ENCODE results near the gene HOOK2. TPM values are rescaled to one million over a fixed set of nuclear protein-coding genes. Genes with fewer than 3 reads are reported as not detected.
"Not testable (repeated sequence)": the region's sequence is repeated elsewhere in the genome, so short reads cannot be mapped to it uniquely, and the experiment has no call there.

HOOK2 gene
- total RNA-seq, 2 experiments from 2014 or later: 20.0 to 20.3 TPM

- POLR2A ChIA-PET: interaction anchor here (0.6 to 2.9 kb wide), 7 partner anchors 9 to 352 kb away, joined by 3 to 25 read pairs (median 4); partner anchors contain the start of gene JUNB
- ATAC-seq (ENCODE audit: low read depth): no peak
- Mint-ChIP-seq H3K9me3 (no peaks in the 10 kb centered on the region), H3K4me1 (peaks cover 25% of the 10 kb centered on the region), H3K36me3 (peaks cover 2% of the 10 kb centered on the region), H3K27ac (no peak overlapping the region), H3K27me3 (no peaks in the 10 kb centered on the region), H3K4me3 (peak overlapping the region; percentile 90)
- no peak for DNase-seq
Measured at GRCh38 chr19:12800466-12800770, 25.1 kb upstream of the HOOK2 start.

- Mint-ChIP-seq H3K4me3 (peak overlapping the region; percentile 90), H3K9me3 (no peaks in the 10 kb centered on the region), H3K36me3 (peaks cover 2% of the 10 kb centered on the region), H3K27me3 (no peaks in the 10 kb centered on the region), H3K4me1 (peaks cover 26% of the 10 kb centered on the region), H3K27ac (no peak overlapping the region)
- ATAC-seq (ENCODE audit: low read depth) (no peak), DNase-seq (no peak)
- POLR2A ChIA-PET: interaction anchor here (0.6 to 9.6 kb wide), 5 partner anchors 8 to 78 kb away, joined by 3 to 361 read pairs (median 10); partner anchors contain the start of gene JUNB
Measured at GRCh38 chr19:12799742-12800465, 24.6 kb upstream of the HOOK2 start.

- ATAC-seq (ENCODE audit: low read depth); H3K27me3 Mint-ChIP-seq; H3K36me3 Mint-ChIP-seq; H3K27ac Mint-ChIP-seq; H3K4me3 Mint-ChIP-seq; H3K9me3 Mint-ChIP-seq; DNase-seq: not testable (repeated sequence)
- POLR2A ChIA-PET: interaction anchor here (0.6 to 9.6 kb wide), 2 partner anchors 18 to 82 kb away, joined by 4 to 361 read pairs; no protein-coding TSS in a partner anchor
- peaks cover 33% of the 10 kb centered on the region for H3K4me1 Mint-ChIP-seq
Measured at GRCh38 chr19:12797607-12798006, 22.3 kb upstream of the HOOK2 start.

GRCh38 chr19:12797141-12797587 lies 21.8 kb upstream of the HOOK2 start:
- no peak for DNase-seq
- no peak overlapping the region for H3K27ac Mint-ChIP-seq
- POLR2A ChIA-PET: interaction anchor here (0.6 to 9.6 kb wide), 5 partner anchors 17 to 81 kb away, joined by 3 to 361 read pairs (median 4); no protein-coding TSS in a partner anchor

GRCh38 chr19:12796146-12797071 lies 21.1 kb upstream of the HOOK2 start:
- Mint-ChIP-seq H3K36me3 (peaks cover 4% of the 10 kb centered on the region), H3K4me1 (peaks cover 28% of the 10 kb centered on the region), H3K27me3 (no peaks in the 10 kb centered on the region), H3K4me3 (peak overlapping the region; percentile 79), H3K9me3 (no peaks in the 10 kb centered on the region), H3K27ac (peak overlapping the region; percentile 82)
- DNase-seq (peak; percentile 80), ATAC-seq (ENCODE audit: low read depth) (no peak)
- POLR2A ChIA-PET: interaction anchor here (0.6 to 9.6 kb wide), 8 partner anchors 10 to 80 kb away, joined by 3 to 361 read pairs (median 4); partner anchors contain the start of gene RNASEH2A

More at GRCh38 chr19:12797141-12797587, 21.8 kb upstream of the HOOK2 start:
- no peaks in the 10 kb centered on the region for H3K27me3 Mint-ChIP-seq
- peaks cover 4% of the 10 kb centered on the region for H3K36me3 Mint-ChIP-seq
- H3K4me1 Mint-ChIP-seq: peaks cover 29% of the 10 kb centered on the region
- ATAC-seq (ENCODE audit: low read depth): no peak
- no peak overlapping the region for H3K4me3 Mint-ChIP-seq
- H3K9me3 Mint-ChIP-seq: no peaks in the 10 kb centered on the region

- Mint-ChIP-seq H3K36me3 (peaks cover 1% of the 10 kb centered on the region), H3K27ac (peak overlapping the region; percentile 87), H3K9me3 (no peaks in the 10 kb centered on the region), H3K4me3 (peak overlapping the region; percentile 76), H3K27me3 (no peaks in the 10 kb centered on the region), H3K4me1 (peaks cover 32% of the 10 kb centered on the region)
- POLR2A ChIA-PET: interaction anchor here (0.6 to 9.6 kb wide), 5 partner anchors 15 to 352 kb away, joined by 3 to 361 read pairs (median 11); no protein-coding TSS in a partner anchor
- ATAC-seq (ENCODE audit: low read depth) (no peak), DNase-seq (no peak)
Measured at GRCh38 chr19:12794971-12795381, 19.6 kb upstream of the HOOK2 start.

GRCh38 chr19:12794196-12794941 lies 19.0 kb upstream of the HOOK2 start:
- Mint-ChIP-seq H3K27ac (peak overlapping the region; percentile 87), H3K27me3 (no peaks in the 10 kb centered on the region), H3K9me3 (no peaks in the 10 kb centered on the region), H3K4me1 (peaks cover 30% of the 10 kb centered on the region), H3K4me3 (peak overlapping the region; percentile 76), H3K36me3 (peaks cover 1% of the 10 kb centered on the region)
- ATAC-seq (ENCODE audit: low read depth): no peak
- DNase-seq: no peak
- POLR2A ChIA-PET: interaction anchor here (0.6 to 9.6 kb wide), 9 partner anchors 15 to 353 kb away, joined by 3 to 361 read pairs (median 10); partner anchors contain the start of gene GET3

- H3K4me3 Mint-ChIP-seq: peak overlapping the region; percentile 94
- peak; percentile 28 for ATAC-seq (ENCODE audit: low read depth)
- H3K27ac Mint-ChIP-seq: peak overlapping the region; percentile 96
- H3K27me3 Mint-ChIP-seq: no peaks in the 10 kb centered on the region
- H3K4me1 Mint-ChIP-seq: peaks cover 35% of the 10 kb centered on the region
- peak; percentile 97 for DNase-seq
- POLR2A ChIA-PET: interaction anchor here (0.6 to 9.6 kb wide), 16 partner anchors 8 to 172 kb away, joined by 3 to 361 read pairs (median 12); partner anchors contain the start of genes DHPS, GET3, PRDX2 and RNASEH2A
- H3K36me3 Mint-ChIP-seq: peaks cover 1% of the 10 kb centered on the region
- H3K9me3 Mint-ChIP-seq: no peaks in the 10 kb centered on the region
Measured at GRCh38 chr19:12793290-12794195, 18.2 kb upstream of the HOOK2 start.

GRCh38 chr19:12792853-12793289 lies 17.5 kb upstream of the HOOK2 start:
- H3K9me3 Mint-ChIP-seq: no peaks in the 10 kb centered on the region
- peak overlapping the region; percentile 94 for H3K4me3 Mint-ChIP-seq
- ATAC-seq (ENCODE audit: low read depth) (no peak), DNase-seq (no peak)
- H3K27me3 Mint-ChIP-seq: no peaks in the 10 kb centered on the region
- POLR2A ChIA-PET: interaction anchor here (0.6 to 9.6 kb wide), 21 partner anchors 8 to 566 kb away, joined by 3 to 361 read pairs (median 7); partner anchors contain the start of genes DHPS, GET3, PRDX2 and RNASEH2A
- H3K27ac Mint-ChIP-seq: peak overlapping the region; percentile 96
- H3K36me3 Mint-ChIP-seq: peaks cover 1% of the 10 kb centered on the region
- H3K4me1 Mint-ChIP-seq: peaks cover 37% of the 10 kb centered on the region

GRCh38 chr19:12792051-12792852 lies 16.9 kb upstream of the HOOK2 start:
- no peaks in the 10 kb centered on the region for H3K9me3 Mint-ChIP-seq
- H3K27ac Mint-ChIP-seq: peak overlapping the region; percentile 96
- peak; percentile 86 for DNase-seq
- H3K27me3 Mint-ChIP-seq: no peaks in the 10 kb centered on the region
- ATAC-seq (ENCODE audit: low read depth): peak; percentile 2
- peak overlapping the region; percentile 94 for H3K4me3 Mint-ChIP-seq
- H3K36me3 Mint-ChIP-seq: peaks cover 1% of the 10 kb centered on the region
- POLR2A ChIA-PET: interaction anchor here (0.6 to 9.6 kb wide), 23 partner anchors 9 to 630 kb away, joined by 3 to 361 read pairs (median 6); partner anchors contain the start of genes DHPS, GCDH, GET3 and PRDX2
- H3K4me1 Mint-ChIP-seq: peaks cover 37% of the 10 kb centered on the region
